Erythroblast (primary cell): ENCODE measurements around the gene FBXW7.

Experiments used
- GATA1 ChIP-seq: IDR thresholded peaks from 2 replicates; pipeline ENCODE4 v1.6.1; 2011; ENCODE audit warnings: low read depth, mild to moderate bottlenecking, control low read depth, low read length, moderate library complexity
- POLR2A ChIP-seq: IDR thresholded peaks from 2 replicates; pipeline ENCODE4 v1.6.1; 2011; ENCODE audit warnings: mild to moderate bottlenecking, low read length

GRCh38 chr4:152471251-152471792, 64.6 kb downstream of the FBXW7 start:
- TF ChIP-seq POLR2A, result no peak
- no peak for TF ChIP-seq GATA1
